HepG2 (cell line): ENCODE measurements around the gene SNRNP200. TPM values are rescaled to one million over a fixed set of nuclear protein-coding genes. Genes with fewer than 3 reads are reported as not detected.

ENCODE experiments used
- AFF4 ChIP-seq: sonication (generic); formaldehyde crosslinking; IDR thresholded peaks from 2 replicates; pipeline ENCODE4 v1.4.0; 2020; ENCODE audit warnings: missing genetic modification reagents
- ARID4A ChIP-seq: sonication (generic); formaldehyde crosslinking; IDR thresholded peaks from 2 replicates; pipeline ENCODE4 v1.5.0; 2020; ENCODE audit warnings: mild to moderate bottlenecking, missing genetic modification reagents, borderline replicate concordance
- CEBPB ChIP-seq: IDR thresholded peaks from 2 replicates; pipeline ENCODE4 v1.6.1; 2011; ENCODE audit warnings: low read depth, low read length, improper control_type of control experiment, borderline replicate concordance
- FOSL1 ChIP-seq: sonication (generic); formaldehyde crosslinking; IDR thresholded peaks from 2 replicates; pipeline ENCODE4 v1.9.0; 2021; ENCODE audit warnings: missing genetic modification reagents, borderline replicate concordance
- FOSL2 ChIP-seq: sonication (generic); formaldehyde crosslinking; IDR thresholded peaks from 2 replicates; pipeline ENCODE4 v1.4.0; 2020; ENCODE audit warnings: missing genetic modification reagents
- HNF4A ChIP-seq: sonication (generic); formaldehyde crosslinking; IDR thresholded peaks from 2 replicates; pipeline ENCODE4 v1.4.0; 2020; ENCODE audit warnings: missing genetic modification reagents
- LCORL ChIP-seq, 2 experiments: fragments of 450-650 bp in 1 of 2; sonication (generic) in 1 of 2; formaldehyde crosslinking in 1 of 2; IDR thresholded peaks; 2 replicates each; pipeline versions ENCODE4 v1.5.0 to v1.6.1; 2017 to 2020; ENCODE audit warnings: antibody characterized with exemption in 1 of 2, missing genetic modification reagents in 1 of 2
- NR2F6 ChIP-seq, 2 experiments: IDR thresholded peaks; 2 replicates each; pipeline ENCODE4 v1.6.1; 2016; ENCODE audit warnings: antibody characterized with exemption in 1 of 2, mild to moderate bottlenecking in 1 of 2
- RXRB ChIP-seq: IDR thresholded peaks from 2 replicates; pipeline ENCODE4 v1.6.1; 2016; ENCODE audit warnings: borderline replicate concordance, missing genetic modification reagents, missing compliant biosample characterization
- SALL1 ChIP-seq: sonication (generic); formaldehyde crosslinking; IDR thresholded peaks from 2 replicates; pipeline ENCODE4 v1.8.0; 2022; ENCODE audit warnings: mild to moderate bottlenecking, missing genetic modification reagents
- SOX5 ChIP-seq: IDR thresholded peaks from 2 replicates; pipeline ENCODE4 v1.6.1; 2016; ENCODE audit warnings: borderline replicate concordance
- TGIF2 ChIP-seq: IDR thresholded peaks from 2 replicates; pipeline ENCODE4 v1.6.1; 2016; ENCODE audit warnings: control low read depth, missing compliant biosample characterization
- XRCC5 ChIP-seq: fragments of 200-400 bp; formaldehyde crosslinking; optimal IDR thresholded peaks from 2 replicates; pipeline ENCODE3; 2017; ENCODE audit warnings: mild to moderate bottlenecking, low read length
- ZNF687 ChIP-seq: sonication (generic); formaldehyde crosslinking; IDR thresholded peaks from 2 replicates; pipeline ENCODE4 v1.5.1; 2020; ENCODE audit warnings: mild to moderate bottlenecking, missing genetic modification reagents, moderate library complexity
- ZNF724P ChIP-seq: sonication (generic); formaldehyde crosslinking; IDR thresholded peaks from 2 replicates; pipeline ENCODE4 v1.8.0; 2022; ENCODE audit warnings: missing genetic modification reagents, borderline replicate concordance
- ZNF740 ChIP-seq: sonication (generic); formaldehyde crosslinking; IDR thresholded peaks from 2 replicates; pipeline ENCODE4 v1.4.0; 2020; ENCODE audit warnings: missing genetic modification reagents
- polyA plus RNA-seq, 8 experiments: library from polyadenylated mRNA; depleted of rRNA in 3 of 8; stranded (reverse) in 7 of 8; unstranded in 1 of 8; fragments of >200 nt; fragmentation: Illumina TruSeq in 4 of 8; extraction: Trizol in 4 of 8; gene quantifications; 2 replicates each; pipeline versions ENCODE4 v1.2.1 to v1.2.3, GENCODE V29; 2011 to 2016; ENCODE audit warnings: low read depth in 4 of 8, missing spikeins in 1 of 8, mixed read lengths in 1 of 8; ENCODE audit not compliant: insufficient read depth in 1 of 8
- total RNA-seq, 5 experiments: library from RNA; depleted of rRNA; stranded (reverse); fragments of >200 nt; fragmentation: Illumina TruSeq; extraction: Trizol; gene quantifications; 2 replicates each; pipeline ENCODE4 v1.2.3, GENCODE V29; 2016; ENCODE audit warnings: low read depth in 1 of 5

Gene SNRNP200
- total and polyA plus RNA-seq, 2 of the 13 experiments (the other 11 are each of a cell fraction or from before 2014, with no cell fraction given) = 99.0 to 232 TPM

- peak; percentile 47 for TF ChIP-seq ZNF687 (CRISPR knock-in tag)
- no peak for TF ChIP-seq LCORL (IDR thresholded peaks at IDR 0.05)
- TF ChIP-seq LCORL (CRISPR knock-in tag; IDR thresholded peaks at IDR 0.05) = peak; percentile 39; the same call in 1 of the 2 replicates
- TF ChIP-seq RXRB (CRISPR knock-in tag) = peak; percentile 20; the same call in 1 of the 2 replicates
- TF ChIP-seq TGIF2 (CRISPR knock-in tag) = 0 out of 2 replicates have a peak, but pooled peaks have one; percentile 55
- no peak for TF ChIP-seq ZNF740
- no peak for TF ChIP-seq NR2F6 (IDR thresholded peaks at IDR 0.05)
- peak; percentile 48; the same call in 1 of the 2 replicates for TF ChIP-seq NR2F6 (CRISPR knock-in tag; IDR thresholded peaks at IDR 0.05)
- peak; percentile 61 for TF ChIP-seq XRCC5
- TF ChIP-seq FOSL1 (CRISPR knock-in tag) = no peak
- TF ChIP-seq SALL1 = peak; percentile 29
- peak; percentile 74; the same call in 1 of the 2 replicates for TF ChIP-seq ARID4A (CRISPR knock-in tag)
- 0 out of 2 replicates have a peak, but pooled peaks have one; percentile 22 for TF ChIP-seq SOX5 (CRISPR knock-in tag)
- peak; percentile 11; the same call in 1 of the 2 replicates for TF ChIP-seq CEBPB
- no peak for TF ChIP-seq AFF4
- peak; percentile 80 for TF ChIP-seq HNF4A (CRISPR knock-in tag)
- TF ChIP-seq ZNF724P = no peak
- TF ChIP-seq FOSL2 (CRISPR knock-in tag) = 0 out of 2 replicates have a peak, but pooled peaks have one; percentile 21
Measured at GRCh38 chr2:96253006-96253405, 52.3 kb downstream of the SNRNP200 start (continued).
